ENCODE results near the gene C2CD5. TPM values are rescaled to one million over a fixed set of nuclear protein-coding genes. Genes with fewer than 3 reads are reported as not detected.
"Not testable (repeated sequence)": the region's sequence is repeated elsewhere in the genome, so short reads cannot be mapped to it uniquely, and the experiment has no call there.

The C2CD5 gene
- total RNA-seq, 1 donor from 2014 or later, result 22.4 TPM

DNA sequence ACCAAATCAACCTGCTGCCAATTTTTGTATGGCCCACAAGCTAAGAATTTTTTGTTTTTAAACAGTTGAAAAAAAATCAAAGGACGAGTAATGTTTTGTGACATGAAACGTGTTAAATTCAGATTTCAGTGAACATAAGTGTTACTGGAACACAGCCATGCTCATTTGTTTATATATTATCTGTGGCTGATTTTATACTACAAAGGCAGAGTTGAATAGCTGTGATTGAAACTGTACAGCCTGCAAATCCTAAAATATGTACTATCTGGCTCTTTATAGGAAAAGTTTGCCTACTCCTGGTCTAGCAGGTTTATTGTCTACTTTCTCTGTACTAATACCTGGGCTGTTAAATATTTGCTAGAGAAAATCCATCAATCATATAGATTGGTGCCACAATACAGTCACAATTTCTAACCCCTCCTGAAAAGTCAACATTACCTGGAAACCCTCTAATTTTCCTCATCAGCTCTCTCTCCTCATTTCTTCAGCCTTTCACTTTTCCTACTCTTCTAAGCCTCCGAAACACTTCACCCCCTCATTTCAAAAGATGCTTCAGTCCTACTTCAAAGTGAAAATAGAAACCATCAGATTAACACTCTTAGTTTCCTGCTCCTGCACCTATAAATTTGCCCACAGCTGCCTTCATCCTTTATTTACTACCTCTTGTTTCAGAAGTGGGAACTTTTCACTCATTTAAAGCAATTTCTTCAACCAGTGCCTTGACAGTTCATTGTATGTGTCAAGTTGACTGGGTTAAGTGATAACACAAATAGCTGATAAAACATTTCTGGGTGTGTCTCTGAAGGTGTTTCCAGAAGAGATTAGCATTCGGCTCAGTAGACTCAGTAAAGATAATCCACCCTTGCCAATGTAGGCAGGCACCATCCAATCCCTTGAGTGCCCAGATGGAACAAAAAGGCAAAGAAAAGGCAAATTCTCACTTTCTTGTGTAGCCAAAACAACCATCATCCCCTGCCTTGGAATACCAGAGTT, 18.0 kb upstream of the C2CD5 start:
- H3K27ac Mint-ChIP-seq (ENCODE audit: unreplicated experiment), result no peak overlapping the region
- no peak overlapping the region for H3K4me3 Mint-ChIP-seq (ENCODE audit: unreplicated experiment)
- H3K36me3 Mint-ChIP-seq (ENCODE audit: low read depth, unreplicated experiment), result no peaks in the 10 kb centered on the region
- H3K4me1 Mint-ChIP-seq (ENCODE audit: unreplicated experiment), result peaks cover 2% of the 10 kb centered on the region
- DNase-seq (ENCODE audit: low spot score), result no peak
- H3K9me3 Mint-ChIP-seq (ENCODE audit: unreplicated experiment), result no peaks in the 10 kb centered on the region
- no peaks in the 10 kb centered on the region for H3K27me3 Mint-ChIP-seq (ENCODE audit: unreplicated experiment)
- TF ChIP-seq, protein P1, sequence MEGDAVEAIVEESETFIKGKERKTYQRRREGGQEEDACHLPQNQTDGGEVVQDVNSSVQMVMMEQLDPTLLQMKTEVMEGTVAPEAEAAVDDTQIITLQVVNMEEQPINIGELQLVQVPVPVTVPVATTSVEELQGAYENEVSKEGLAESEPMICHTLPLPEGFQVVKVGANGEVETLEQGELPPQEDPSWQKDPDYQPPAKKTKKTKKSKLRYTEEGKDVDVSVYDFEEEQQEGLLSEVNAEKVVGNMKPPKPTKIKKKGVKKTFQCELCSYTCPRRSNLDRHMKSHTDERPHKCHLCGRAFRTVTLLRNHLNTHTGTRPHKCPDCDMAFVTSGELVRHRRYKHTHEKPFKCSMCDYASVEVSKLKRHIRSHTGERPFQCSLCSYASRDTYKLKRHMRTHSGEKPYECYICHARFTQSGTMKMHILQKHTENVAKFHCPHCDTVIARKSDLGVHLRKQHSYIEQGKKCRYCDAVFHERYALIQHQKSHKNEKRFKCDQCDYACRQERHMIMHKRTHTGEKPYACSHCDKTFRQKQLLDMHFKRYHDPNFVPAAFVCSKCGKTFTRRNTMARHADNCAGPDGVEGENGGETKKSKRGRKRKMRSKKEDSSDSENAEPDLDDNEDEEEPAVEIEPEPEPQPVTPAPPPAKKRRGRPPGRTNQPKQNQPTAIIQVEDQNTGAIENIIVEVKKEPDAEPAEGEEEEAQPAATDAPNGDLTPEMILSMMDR (IDR thresholded peaks at IDR 0.05; ENCODE audit: unreplicated experiment), result no peak

GRCh38 chr12:22554750-22555149, 10.4 kb upstream of the C2CD5 start:
- not testable (repeated sequence) for H3K9me3 Mint-ChIP-seq (ENCODE audit: unreplicated experiment); H3K4me1 Mint-ChIP-seq (ENCODE audit: unreplicated experiment); H3K4me3 Mint-ChIP-seq (ENCODE audit: unreplicated experiment); H3K27me3 Mint-ChIP-seq (ENCODE audit: unreplicated experiment); H3K36me3 Mint-ChIP-seq (ENCODE audit: low read depth, unreplicated experiment); DNase-seq (ENCODE audit: low spot score); H3K27ac Mint-ChIP-seq (ENCODE audit: unreplicated experiment)

- Mint-ChIP-seq H3K27ac (ENCODE audit: unreplicated experiment) (no peak overlapping the region), H3K4me1 (ENCODE audit: unreplicated experiment) (peaks cover 3% of the 10 kb centered on the region), H3K27me3 (ENCODE audit: unreplicated experiment) (peaks cover 3% of the 10 kb centered on the region), H3K4me3 (ENCODE audit: unreplicated experiment) (no peak overlapping the region), H3K9me3 (ENCODE audit: unreplicated experiment) (peaks cover 9% of the 10 kb centered on the region), H3K36me3 (ENCODE audit: low read depth, unreplicated experiment) (peaks cover 10% of the 10 kb centered on the region)
- TF ChIP-seq, protein P1 (IDR thresholded peaks at IDR 0.05; ENCODE audit: unreplicated experiment), result no peak
- DNase-seq (ENCODE audit: low spot score), result no peak
These were observed 7.3 kb upstream of the C2CD5 start for GRCh38 chr12:22551624-22552023.

GRCh38 chr12:22545255-22545654, 913 bp upstream of the C2CD5 start:
- Mint-ChIP-seq H3K36me3 (ENCODE audit: low read depth, unreplicated experiment) (peaks cover 5% of the 10 kb centered on the region), H3K4me3 (ENCODE audit: unreplicated experiment) (peak overlapping the region; percentile 75)
- TF ChIP-seq, protein P1 (IDR thresholded peaks at IDR 0.05; ENCODE audit: unreplicated experiment), result no peak

GRCh38 chr12:22543246-22544037, 900 bp downstream of the C2CD5 start:
- no peak overlapping the region for H3K27ac Mint-ChIP-seq (ENCODE audit: unreplicated experiment)
- H3K9me3 Mint-ChIP-seq (ENCODE audit: unreplicated experiment), result no peaks in the 10 kb centered on the region
- TF ChIP-seq, protein P1 (IDR thresholded peaks at IDR 0.05; ENCODE audit: unreplicated experiment), result no peak
- peaks cover 22% of the 10 kb centered on the region for H3K4me1 Mint-ChIP-seq (ENCODE audit: unreplicated experiment)
- peak overlapping the region; percentile 96 for H3K4me3 Mint-ChIP-seq (ENCODE audit: unreplicated experiment)
- peak; percentile 33 for DNase-seq (ENCODE audit: low spot score)
- H3K27me3 Mint-ChIP-seq (ENCODE audit: unreplicated experiment), result peaks cover 4% of the 10 kb centered on the region
- H3K36me3 Mint-ChIP-seq (ENCODE audit: low read depth, unreplicated experiment), result peaks cover 5% of the 10 kb centered on the region

More at GRCh38 chr12:22545255-22545654, 913 bp upstream of the C2CD5 start:
- no peak for DNase-seq (ENCODE audit: low spot score)
- Mint-ChIP-seq H3K27me3 (ENCODE audit: unreplicated experiment) (peaks cover 4% of the 10 kb centered on the region), H3K27ac (ENCODE audit: unreplicated experiment) (no peak overlapping the region), H3K9me3 (ENCODE audit: unreplicated experiment) (no peaks in the 10 kb centered on the region), H3K4me1 (ENCODE audit: unreplicated experiment) (peaks cover 11% of the 10 kb centered on the region)

Measured in endothelial cell (in vitro differentiated cells).